Common myeloid progenitor, CD34-positive (primary cell): Measurements from ENCODE around the gene CCDC192.

Experiments
- CTCF ChIA-PET: fragments of 350-600 bp; sonication (Branson Sonifier 250); formaldehyde crosslinking; loops from one replicate; lab custom pipeline; 2021; ENCODE audit warnings: antibody characterized with exemption; lab: Charles Lee
- POLR2A ChIA-PET: fragments of 350-600 bp; sonication (Branson Sonifier 250); formaldehyde crosslinking; loops from one replicate; lab custom pipeline; 2021; ENCODE audit warnings: antibody characterized with exemption; lab: Charles Lee
- DNase-seq, 3 donors: peaks; one replicate each; pipeline versions ENCODE4 v3.0.0 to v3.0.0-alpha.2; 2013
- H3K27ac ChIP-seq, 2 experiments: 1 replicate in 1 of 2; 2 replicates in 1 of 2; pipeline ENCODE4 v1.7.0; 2013; ENCODE audit warnings: inconsistent platforms in 2 of 2, low read length in 2 of 2, mild to moderate bottlenecking in 2 of 2, low read depth in 1 of 2, moderate library complexity in 1 of 2; ENCODE audit not compliant: severe bottlenecking in 2 of 2, insufficient read depth in 1 of 2, poor library complexity in 1 of 2
- H3K27me3 ChIP-seq, 5 experiments: replicated peaks in 2 of 5; 1 replicate in 3 of 5; 2 replicates in 2 of 5; pipeline versions ENCODE4 v1.6.1 to v1.7.0; 2013; ENCODE audit warnings: low read length in 4 of 5, mild to moderate bottlenecking in 2 of 5, moderate library complexity in 2 of 5, inconsistent platforms in 1 of 5; ENCODE audit not compliant: insufficient read depth in 5 of 5, control insufficient read depth in 4 of 5
- H3K36me3 ChIP-seq, 4 experiments: 1 replicate in 2 of 4; 2 replicates in 2 of 4; pipeline versions ENCODE4 v1.6.1 to v1.7.0; 2013; ENCODE audit warnings: low read length in 3 of 4, control low read depth in 1 of 4, mild to moderate bottlenecking in 1 of 4; ENCODE audit not compliant: control insufficient read depth in 4 of 4, insufficient read depth in 4 of 4
- H3K4me1 ChIP-seq, 4 experiments: 1 replicate in 3 of 4; 2 replicates in 1 of 4; pipeline versions ENCODE4 v1.6.1 to v1.7.1; 2013; ENCODE audit warnings: low read length in 3 of 4, mild to moderate bottlenecking in 3 of 4, control low read depth in 1 of 4, inconsistent platforms in 1 of 4, moderate library complexity in 1 of 4; ENCODE audit not compliant: control insufficient read depth in 4 of 4, insufficient read depth in 4 of 4; ENCODE audit errors: control extremely low read depth in 1 of 4
- H3K4me3 ChIP-seq, 7 experiments: 1 replicate in 4 of 7; 2 replicates in 3 of 7; pipeline versions ENCODE4 v1.5.1 to v1.7.0; 2013; ENCODE audit warnings: mild to moderate bottlenecking in 7 of 7, low read length in 6 of 7, moderate library complexity in 6 of 7, inconsistent platforms in 2 of 7, low read depth in 2 of 7, control low read depth in 1 of 7; ENCODE audit not compliant: insufficient read depth in 4 of 7, control insufficient read depth in 1 of 7; ENCODE audit errors: extremely low read depth in 1 of 7
- H3K9me3 ChIP-seq, 5 experiments: 1 replicate in 4 of 5; 2 replicates in 1 of 5; pipeline versions ENCODE4 v1.6.1 to v1.7.1; 2013; ENCODE audit warnings: low read length in 4 of 5, mild to moderate bottlenecking in 2 of 5, inconsistent platforms in 1 of 5, low read depth in 1 of 5, moderate library complexity in 1 of 5; ENCODE audit not compliant: control insufficient read depth in 4 of 5, insufficient read depth in 2 of 5; ENCODE audit errors: control extremely low read depth in 1 of 5
- WGBS: methylation state at CpG from one replicate; pipeline ENCODE4 v1.1.5; 2013; ENCODE audit not compliant: insufficient coverage; 5-methylcytosine and 5-hydroxymethylcytosine counted together

CCDC192 gene

DNA sequence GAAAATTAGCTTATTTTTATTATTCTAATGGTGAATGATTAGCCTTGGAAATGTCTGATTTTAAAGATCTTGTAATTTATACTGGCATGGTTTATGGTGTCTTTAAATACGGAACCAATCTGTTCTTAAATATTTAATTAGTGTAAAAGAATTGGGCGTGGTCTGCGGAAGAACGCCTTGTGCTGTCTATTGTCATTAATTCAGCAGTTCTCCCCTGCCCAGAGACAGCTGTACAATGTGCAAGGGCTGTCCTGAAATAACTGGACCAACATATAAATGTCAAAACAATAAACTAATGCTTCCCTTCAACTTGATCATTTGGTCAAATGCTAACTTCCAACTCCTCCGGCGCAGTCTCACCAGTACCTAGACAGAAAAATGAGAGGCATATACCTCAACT lies 124.3 kb downstream of the CCDC192 start:
- no peak overlapping the region for H3K4me3 ChIP-seq
- DNase-seq = no peak
- H3K4me1 ChIP-seq = peaks cover 0 to 20% (median 3%) of the 10 kb centered on the region in 4 experiments
- ChIA-PET CTCF (interaction anchor here (1.0 kb wide), 1 partner anchor 21 kb away, joined by 3 read pairs; no protein-coding TSS in a partner anchor), POLR2A (no interaction called here)
- H3K9me3 ChIP-seq = no peaks in the 10 kb centered on the region
- H3K27ac ChIP-seq = no peak overlapping the region
- no peaks in the 10 kb centered on the region for H3K27me3 ChIP-seq
- 100% methylated on average over 3 of the region's 6 CpGs for WGBS
- H3K36me3 ChIP-seq = no peaks in the 10 kb centered on the region

DNA sequence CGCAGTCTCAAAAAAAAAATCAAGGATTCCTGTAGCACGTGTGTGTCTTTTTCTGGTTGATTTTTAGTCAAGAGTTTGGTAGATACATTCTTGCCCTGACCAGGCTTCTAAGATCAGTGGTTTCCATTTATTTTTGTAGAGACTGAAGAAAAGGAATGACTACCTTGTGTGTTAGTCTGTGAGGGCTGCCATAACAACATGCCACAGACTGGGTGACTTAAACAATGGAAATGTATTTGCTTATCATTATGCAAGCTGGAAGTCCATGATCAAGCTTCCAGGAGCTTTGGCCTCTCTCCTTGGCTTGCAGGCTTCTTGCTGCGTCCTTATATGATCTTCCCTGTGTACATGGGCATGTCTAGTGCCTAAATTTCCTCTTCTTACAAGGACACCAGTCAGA lies 127.0 kb downstream of the CCDC192 start:
- 100% methylated on average over 3 of the region's 3 CpGs for WGBS
- ChIA-PET POLR2A (no interaction called here), CTCF (interaction anchor here (0.7 kb wide), 1 partner anchor 15 kb away, joined by 3 read pairs; no protein-coding TSS in a partner anchor)
- no peaks in the 10 kb centered on the region for H3K9me3 ChIP-seq
- peaks cover 0 to 18% (median 3%) of the 10 kb centered on the region in 4 experiments for H3K4me1 ChIP-seq
- no peak for DNase-seq
- no peak overlapping the region for H3K4me3 ChIP-seq
- no peaks in the 10 kb centered on the region for H3K27me3 ChIP-seq
- no peak overlapping the region for H3K27ac ChIP-seq
- H3K36me3 ChIP-seq = no peaks in the 10 kb centered on the region

DNA sequence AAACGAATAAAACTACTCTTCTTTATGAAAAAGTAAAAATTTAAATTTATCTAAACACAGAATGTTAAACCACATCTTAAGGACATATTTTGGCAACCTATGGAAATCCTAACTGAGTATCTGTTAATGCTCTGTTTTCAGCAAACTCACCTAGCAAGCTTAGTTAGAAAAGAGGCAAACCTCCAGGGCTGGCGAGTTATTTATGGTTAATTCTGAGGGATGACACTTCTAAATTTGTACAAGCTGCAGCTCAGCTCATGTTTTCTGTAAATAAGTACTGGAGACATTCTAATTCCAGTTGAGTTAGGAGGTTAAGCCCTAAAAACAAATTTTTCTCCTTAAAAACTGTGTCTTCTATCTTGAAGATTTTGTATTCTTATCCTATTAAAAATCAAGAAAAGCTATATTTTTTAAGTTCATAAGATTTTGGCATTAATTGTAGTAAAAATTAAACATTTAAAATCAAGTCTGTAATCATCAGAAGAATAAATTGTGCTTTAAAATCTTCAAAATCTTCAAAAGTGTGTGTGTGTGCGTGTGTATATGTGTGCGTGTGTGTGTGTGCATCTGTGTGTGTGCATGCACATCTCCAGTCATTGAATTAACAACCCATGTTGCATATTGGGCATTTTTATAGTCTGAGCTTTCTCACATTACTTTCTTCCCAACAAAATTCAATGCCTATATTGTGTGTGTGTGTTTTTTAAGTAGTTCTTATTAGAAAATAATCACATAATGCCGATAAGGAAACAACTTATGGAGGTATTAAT lies 127.8 kb downstream of the CCDC192 start:
- H3K36me3 ChIP-seq = no peaks in the 10 kb centered on the region
- no peak overlapping the region for H3K4me3 ChIP-seq
- no peak overlapping the region for H3K27ac ChIP-seq
- CTCF ChIA-PET = no interaction called here
- POLR2A ChIA-PET = no interaction called here
- 100% methylated on average over 1 of the region's 5 CpGs for WGBS
- peaks cover 0 to 13% (median 3%) of the 10 kb centered on the region in 4 experiments for H3K4me1 ChIP-seq
- H3K9me3 ChIP-seq = peaks cover 0 to 2% (median 0%) of the 10 kb centered on the region in 5 experiments
- H3K27me3 ChIP-seq = no peaks in the 10 kb centered on the region
- no peak for DNase-seq

DNA sequence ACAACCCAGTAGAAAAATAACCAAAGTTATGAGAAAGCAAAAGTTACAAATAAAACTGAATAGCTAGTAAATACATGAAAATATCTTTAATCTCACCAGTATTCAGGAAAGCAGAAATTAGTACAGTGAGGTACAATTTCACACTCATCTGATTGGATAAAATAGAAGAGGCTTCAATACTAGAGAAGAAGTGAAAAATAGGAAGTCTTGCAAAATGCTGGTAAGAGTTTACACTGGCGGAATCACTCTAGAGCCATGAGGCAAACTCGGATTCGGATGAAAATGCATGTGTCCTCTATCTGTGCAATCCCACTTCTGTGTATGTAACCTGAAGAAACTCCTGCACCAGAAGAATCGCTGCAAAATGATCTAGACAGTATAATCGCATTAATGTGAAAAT lies 128.9 kb downstream of the CCDC192 start:
- CTCF ChIA-PET = interaction anchor here (1.1 kb wide), 1 partner anchor 10 kb away, joined by 3 read pairs; no protein-coding TSS in a partner anchor
- peaks cover 0 to 7% (median 1%) of the 10 kb centered on the region in 4 experiments for H3K4me1 ChIP-seq
- POLR2A ChIA-PET = no interaction called here
- H3K27me3 ChIP-seq = no peaks in the 10 kb centered on the region
- no peak overlapping the region for H3K27ac ChIP-seq
- no peak overlapping the region for H3K4me3 ChIP-seq
- DNase-seq = no peak
- 100% methylated on average over 1 of the region's 5 CpGs for WGBS
- H3K36me3 ChIP-seq = no peaks in the 10 kb centered on the region
- H3K9me3 ChIP-seq = peaks cover 0 to 7% (median 0%) of the 10 kb centered on the region in 5 experiments

DNA sequence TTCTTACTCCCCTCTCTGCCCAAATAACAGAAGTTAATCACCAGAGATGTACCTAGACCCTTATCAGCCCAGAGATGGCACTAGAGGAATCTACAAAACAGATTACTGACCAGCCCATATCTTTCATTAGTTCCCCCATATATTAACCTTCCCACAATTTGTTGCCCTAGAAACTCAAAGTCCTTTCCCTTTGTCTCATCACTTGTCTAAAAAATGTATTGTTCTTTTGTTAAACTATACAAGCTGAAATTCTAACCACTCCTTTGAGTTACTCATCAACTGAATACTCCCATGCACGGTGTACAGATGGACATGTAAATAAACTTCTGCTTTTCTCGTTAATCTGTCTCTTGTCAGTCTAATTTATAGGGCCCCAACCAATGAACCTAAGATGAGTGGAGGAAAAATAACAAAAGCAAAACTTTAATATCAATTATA lies 130.9 kb downstream of the CCDC192 start:
- ChIA-PET CTCF (no interaction called here), POLR2A (no interaction called here)
- no peak overlapping the region for H3K4me3 ChIP-seq
- no peaks in the 10 kb centered on the region for H3K36me3 ChIP-seq
- WGBS = no CpG with 5 or more reads among the region's 2 CpGs
- H3K27me3 ChIP-seq = no peaks in the 10 kb centered on the region
- peaks cover 0 to 15% (median 9%) of the 10 kb centered on the region in 4 experiments for H3K4me1 ChIP-seq
- DNase-seq = peak in 2 of 3 donors; percentile 65 to 78
- H3K27ac ChIP-seq = no peak overlapping the region
- H3K9me3 ChIP-seq = peaks cover 0 to 7% (median 1%) of the 10 kb centered on the region in 5 experiments

DNA sequence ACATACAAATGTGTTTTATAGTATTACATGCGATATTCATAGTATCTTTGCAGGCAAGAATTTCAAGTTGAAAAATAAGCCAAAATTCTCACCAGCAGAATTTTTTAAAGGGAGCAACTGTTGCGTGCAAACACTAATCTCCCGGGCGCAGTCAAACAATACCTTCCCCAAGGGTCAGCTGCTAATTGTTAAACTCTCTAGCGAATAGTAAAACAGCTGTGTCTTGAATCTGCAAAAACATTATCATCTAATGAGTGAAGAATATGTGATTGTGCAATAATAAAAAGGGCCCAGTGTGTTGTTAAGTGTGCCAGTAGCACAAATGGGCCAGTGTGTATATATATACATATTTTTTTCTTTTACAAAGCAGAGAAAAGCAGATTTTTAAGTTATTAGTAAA lies 131.4 kb downstream of the CCDC192 start:
- DNase-seq = no peak
- ChIA-PET POLR2A (no interaction called here), CTCF (interaction anchor here (0.7 kb wide), 1 partner anchor 13 kb away, joined by 3 read pairs; no protein-coding TSS in a partner anchor)
- H3K4me1 ChIP-seq = peaks cover 0 to 16% (median 9%) of the 10 kb centered on the region in 4 experiments
- H3K4me3 ChIP-seq = no peak overlapping the region
- H3K27ac ChIP-seq = no peak overlapping the region
- WGBS = 100% methylated on average over 4 of the region's 5 CpGs
- no peaks in the 10 kb centered on the region for H3K27me3 ChIP-seq
- H3K9me3 ChIP-seq = peaks cover 0 to 7% (median 1%) of the 10 kb centered on the region in 5 experiments
- no peaks in the 10 kb centered on the region for H3K36me3 ChIP-seq

DNA sequence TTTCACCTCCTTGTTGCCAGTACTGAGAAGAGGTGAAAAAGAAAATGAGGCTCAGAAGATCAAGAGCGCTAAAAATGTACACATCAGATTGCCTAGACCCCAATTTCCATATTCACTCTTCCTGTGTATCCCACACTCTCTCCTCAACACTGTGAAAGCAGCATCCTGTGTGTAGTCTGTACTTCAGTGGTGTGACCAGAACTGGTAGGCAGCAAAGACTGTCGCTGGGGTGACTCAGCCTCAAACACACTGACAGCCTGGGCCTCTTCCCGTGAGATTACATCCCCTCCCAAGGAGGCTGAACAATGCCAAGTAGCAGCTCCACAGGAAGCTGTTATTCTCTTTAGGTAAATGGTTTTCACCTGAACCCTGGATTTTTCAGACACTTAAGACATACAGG lies 135.5 kb downstream of the CCDC192 start:
- Histone ChIP-seq H3K27ac (no peak overlapping the region), H3K36me3 (no peaks in the 10 kb centered on the region), H3K27me3 (no peaks in the 10 kb centered on the region), H3K4me1 (peaks cover 0 to 24% (median 15%) of the 10 kb centered on the region in 4 experiments), H3K9me3 (peaks cover 0 to 7% (median 1%) of the 10 kb centered on the region in 5 experiments), H3K4me3 (no peak overlapping the region)
- WGBS = 39% methylated on average over 3 of the region's 3 CpGs
- ChIA-PET CTCF (no interaction called here), POLR2A (no interaction called here)
- peak in 2 of 3 donors; percentile 43 to 59 for DNase-seq
